T-helper 1 cell treated with Interleukin-12 subunit alpha and Interleukin-12 subunit beta and Interleukin-4 antibody, amounts not matched to agents 30 μg/mL and 1 μg/mL, for 36 hours (primary cell): ENCODE data around the gene HS6ST2.

ENCODE experiments used
- H3K27ac Mint-ChIP-seq: one replicate; pipeline ENCODE4 v1.8.0; 2021; ENCODE audit warnings: mild to moderate bottlenecking, mixed read lengths
- H3K27me3 Mint-ChIP-seq: one replicate; pipeline ENCODE4 v1.8.0; 2021; ENCODE audit warnings: low read depth, mixed read lengths
- H3K36me3 Mint-ChIP-seq: one replicate; pipeline ENCODE4 v1.8.0; 2021; ENCODE audit warnings: low read depth, mixed read lengths
- H3K4me1 Mint-ChIP-seq: one replicate; pipeline ENCODE4 v1.8.0; 2021; ENCODE audit warnings: low read depth, mixed read lengths
- H3K4me3 Mint-ChIP-seq: one replicate; pipeline ENCODE4 v1.8.0; 2021; ENCODE audit warnings: mild to moderate bottlenecking, moderate library complexity, mixed read lengths
- H3K9me3 Mint-ChIP-seq: one replicate; pipeline ENCODE4 v1.8.0; 2021; ENCODE audit warnings: mixed read lengths

The HS6ST2 gene

DNA sequence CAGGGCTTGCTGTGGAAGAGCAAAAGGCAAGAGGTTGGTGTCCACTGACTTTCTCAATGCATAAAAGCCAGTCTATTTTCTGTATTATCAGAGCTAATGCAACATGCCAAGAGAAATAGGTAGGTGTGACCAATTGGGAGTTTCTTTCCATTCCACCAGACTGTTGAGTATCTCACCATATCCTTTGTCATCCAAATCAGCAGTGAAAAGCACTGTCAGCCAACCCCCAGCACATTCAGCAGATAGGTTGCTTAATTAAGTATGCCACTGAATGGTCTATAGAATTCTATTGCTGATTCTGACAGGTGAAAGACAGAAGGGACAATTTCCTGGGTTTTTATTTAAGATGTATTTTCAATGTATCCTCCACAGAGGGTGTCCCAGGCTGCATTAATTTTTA is 139.8 kb downstream of the HS6ST2 start:
- Mint-ChIP-seq H3K27ac (no peak overlapping the region), H3K9me3 (no peaks in the 10 kb centered on the region), H3K36me3 (no peaks in the 10 kb centered on the region), H3K27me3 (peaks cover 5% of the 10 kb centered on the region), H3K4me1 (no peaks in the 10 kb centered on the region), H3K4me3 (no peak overlapping the region)

DNA sequence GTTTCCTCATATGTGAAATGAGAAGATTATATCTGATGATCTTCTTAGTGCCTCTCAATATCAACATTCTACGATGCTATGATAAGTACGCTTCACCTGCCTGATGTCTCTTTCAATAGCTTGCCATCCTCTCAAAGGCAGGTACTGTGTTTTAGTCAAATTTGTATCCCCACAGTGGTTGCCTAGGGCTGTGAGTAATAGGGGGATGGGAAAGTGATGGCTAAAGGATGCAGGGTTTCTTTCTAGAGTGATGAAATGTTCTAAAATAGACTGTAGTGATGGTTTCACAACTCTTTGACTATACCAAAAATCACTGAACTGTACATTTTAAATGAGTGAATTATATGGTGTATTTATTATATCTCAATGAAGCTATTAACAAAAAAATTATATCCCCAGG is 142.8 kb downstream of the HS6ST2 start:
- no peaks in the 10 kb centered on the region for H3K9me3 Mint-ChIP-seq
- no peak overlapping the region for H3K4me3 Mint-ChIP-seq
- H3K36me3 Mint-ChIP-seq: no peaks in the 10 kb centered on the region
- no peak overlapping the region for H3K27ac Mint-ChIP-seq
- H3K4me1 Mint-ChIP-seq: no peaks in the 10 kb centered on the region
- peaks cover 5% of the 10 kb centered on the region for H3K27me3 Mint-ChIP-seq

DNA sequence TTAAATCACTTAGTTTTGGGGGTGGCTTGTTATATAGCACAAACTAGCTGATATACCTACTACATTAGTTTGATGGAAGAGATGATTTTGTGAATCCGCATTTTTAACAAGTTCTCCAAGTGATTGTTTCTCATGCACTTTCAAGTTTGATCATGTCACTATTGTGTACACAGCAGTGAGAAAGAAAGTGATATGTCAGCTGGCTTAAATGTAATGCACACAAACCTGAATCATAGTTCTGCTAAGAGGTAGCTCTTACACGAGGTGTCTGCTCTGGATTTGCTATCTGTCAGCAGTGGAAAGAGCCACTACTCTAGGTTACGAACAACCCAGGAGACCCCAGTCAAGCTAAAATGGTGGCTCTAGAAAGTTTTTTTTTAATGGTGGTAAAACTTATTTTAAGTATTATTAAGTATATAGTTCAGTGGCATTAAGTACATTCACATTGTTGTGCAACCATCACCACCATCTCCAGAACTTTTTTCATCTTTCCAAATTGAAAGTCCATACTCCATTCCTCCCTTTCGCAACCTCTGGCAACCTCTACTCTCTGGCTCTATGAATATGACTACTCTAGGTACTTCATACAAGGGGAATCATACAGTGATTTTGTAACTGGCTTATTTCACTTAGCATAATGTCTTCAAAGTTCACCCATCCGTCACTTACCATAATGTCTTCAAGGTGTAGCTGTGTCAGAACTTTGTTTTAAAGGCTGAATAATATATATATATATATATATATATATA is 147.3 kb downstream of the HS6ST2 start:
- no peaks in the 10 kb centered on the region for H3K4me1 Mint-ChIP-seq
- H3K4me3 Mint-ChIP-seq: no peak overlapping the region
- H3K36me3 Mint-ChIP-seq: no peaks in the 10 kb centered on the region
- no peaks in the 10 kb centered on the region for H3K9me3 Mint-ChIP-seq
- no peak overlapping the region for H3K27ac Mint-ChIP-seq
- peaks cover 5% of the 10 kb centered on the region for H3K27me3 Mint-ChIP-seq

- H3K4me3 Mint-ChIP-seq: no peak overlapping the region
- H3K4me1 Mint-ChIP-seq: no peaks in the 10 kb centered on the region
- H3K9me3 Mint-ChIP-seq: no peaks in the 10 kb centered on the region
- no peaks in the 10 kb centered on the region for H3K36me3 Mint-ChIP-seq
- H3K27me3 Mint-ChIP-seq: peaks cover 5% of the 10 kb centered on the region
- no peak overlapping the region for H3K27ac Mint-ChIP-seq
Observed at GRCh38 chrX:132810488-132810887, 147.9 kb downstream of the HS6ST2 start.

- Mint-ChIP-seq H3K27ac (no peak overlapping the region), H3K27me3 (peaks cover 2% of the 10 kb centered on the region), H3K9me3 (no peaks in the 10 kb centered on the region), H3K4me1 (no peaks in the 10 kb centered on the region), H3K36me3 (no peaks in the 10 kb centered on the region), H3K4me3 (no peak overlapping the region)
Observed at GRCh38 chrX:132809581-132809980, 148.8 kb downstream of the HS6ST2 start.

DNA sequence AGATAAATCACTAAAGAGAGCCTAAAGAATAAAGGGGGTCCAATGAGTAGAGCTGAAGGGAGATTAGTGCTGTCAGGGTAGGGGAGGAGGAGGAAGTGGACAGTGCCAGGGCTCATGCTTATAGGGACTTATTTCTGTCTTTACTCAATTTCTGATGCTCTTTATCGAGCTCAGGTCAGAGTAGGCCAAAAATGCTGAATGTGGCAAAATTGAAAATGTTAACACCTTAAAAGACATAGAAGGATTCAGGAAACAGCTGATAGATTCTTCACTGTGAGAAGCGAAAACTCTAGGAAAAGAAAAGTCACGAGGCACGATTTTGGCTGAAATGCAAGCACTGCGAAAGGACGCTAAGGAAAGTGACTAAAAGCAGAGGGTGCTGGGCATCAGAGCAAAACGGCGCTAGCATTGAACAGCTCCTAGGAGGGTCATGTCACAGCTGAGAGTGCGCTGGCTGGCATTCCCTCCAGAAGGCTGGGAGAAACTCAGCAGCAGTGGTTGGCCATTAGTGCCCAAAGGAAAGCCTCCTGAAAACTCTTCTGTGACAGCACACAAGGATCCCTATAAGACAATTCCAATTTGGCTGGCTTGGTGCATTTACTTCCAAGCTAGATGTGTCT is 150.9 kb downstream of the HS6ST2 start:
- no peak overlapping the region for H3K27ac Mint-ChIP-seq
- no peak overlapping the region for H3K4me3 Mint-ChIP-seq
- H3K36me3 Mint-ChIP-seq: no peaks in the 10 kb centered on the region
- H3K9me3 Mint-ChIP-seq: no peaks in the 10 kb centered on the region
- no peaks in the 10 kb centered on the region for H3K4me1 Mint-ChIP-seq
- H3K27me3 Mint-ChIP-seq: no peaks in the 10 kb centered on the region

- Mint-ChIP-seq H3K27ac (no peak overlapping the region), H3K36me3 (no peaks in the 10 kb centered on the region), H3K27me3 (no peaks in the 10 kb centered on the region), H3K4me3 (no peak overlapping the region), H3K4me1 (no peaks in the 10 kb centered on the region), H3K9me3 (no peaks in the 10 kb centered on the region)
Observed at GRCh38 chrX:132802033-132802432, 156.4 kb downstream of the HS6ST2 start.

DNA sequence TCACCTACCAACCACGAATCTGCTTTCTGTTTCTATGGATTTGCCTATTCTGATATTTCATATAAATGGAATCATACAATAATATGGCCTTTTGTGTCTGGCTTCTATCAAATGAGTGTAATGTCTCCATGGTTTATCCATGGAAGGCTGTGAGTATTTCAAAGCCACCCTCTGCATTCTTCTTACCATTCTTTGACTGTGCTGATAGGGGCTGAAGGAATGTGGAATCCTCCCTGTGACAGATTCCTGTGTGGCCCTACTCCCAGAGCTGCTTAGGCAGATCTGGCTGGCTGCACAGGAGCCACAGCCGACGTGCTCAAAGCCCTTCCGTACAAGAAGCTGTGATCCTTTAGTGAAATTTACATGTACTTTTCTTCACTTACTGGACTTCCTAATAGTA is 163.2 kb downstream of the HS6ST2 start:
- Mint-ChIP-seq H3K9me3 (no peaks in the 10 kb centered on the region), H3K4me1 (no peaks in the 10 kb centered on the region), H3K36me3 (no peaks in the 10 kb centered on the region), H3K4me3 (no peak overlapping the region), H3K27ac (no peak overlapping the region), H3K27me3 (no peaks in the 10 kb centered on the region)

- Mint-ChIP-seq H3K27ac (no peak overlapping the region), H3K9me3 (no peaks in the 10 kb centered on the region), H3K27me3 (no peaks in the 10 kb centered on the region), H3K4me3 (no peak overlapping the region), H3K36me3 (no peaks in the 10 kb centered on the region), H3K4me1 (no peaks in the 10 kb centered on the region)
Observed at GRCh38 chrX:132791714-132792113, 166.7 kb downstream of the HS6ST2 start.

GRCh38 chrX:132790329-132790728 is 168.1 kb downstream of the HS6ST2 start:
- no peak overlapping the region for H3K4me3 Mint-ChIP-seq
- no peaks in the 10 kb centered on the region for H3K9me3 Mint-ChIP-seq
- H3K36me3 Mint-ChIP-seq: no peaks in the 10 kb centered on the region
- no peaks in the 10 kb centered on the region for H3K4me1 Mint-ChIP-seq
- no peaks in the 10 kb centered on the region for H3K27me3 Mint-ChIP-seq
- H3K27ac Mint-ChIP-seq: no peak overlapping the region

- Mint-ChIP-seq H3K9me3 (no peaks in the 10 kb centered on the region), H3K27ac (no peak overlapping the region), H3K4me3 (no peak overlapping the region), H3K36me3 (no peaks in the 10 kb centered on the region), H3K4me1 (no peaks in the 10 kb centered on the region), H3K27me3 (no peaks in the 10 kb centered on the region)
Observed at GRCh38 chrX:132786217-132786616, 172.2 kb downstream of the HS6ST2 start.

DNA sequence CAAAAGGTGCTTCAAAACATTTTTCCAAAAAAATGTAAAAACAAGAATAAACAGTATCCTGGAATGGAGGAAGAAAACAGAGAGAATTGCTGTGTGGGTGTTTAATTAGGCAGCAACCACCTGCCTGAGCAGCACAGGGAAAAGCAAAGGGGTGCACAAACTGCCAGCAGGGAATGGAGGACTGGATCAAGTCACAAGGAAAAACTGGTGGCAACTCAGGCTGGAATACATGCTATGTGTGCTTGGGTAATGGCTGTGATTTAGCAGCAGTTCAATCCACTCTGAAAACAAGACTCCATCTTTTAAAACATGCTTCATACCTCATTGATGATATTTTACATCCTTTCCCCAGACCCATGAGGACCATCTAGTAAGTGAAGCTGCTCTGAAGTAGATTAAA is 179.5 kb downstream of the HS6ST2 start:
- no peaks in the 10 kb centered on the region for H3K27me3 Mint-ChIP-seq
- peaks cover 9% of the 10 kb centered on the region for H3K4me1 Mint-ChIP-seq
- no peak overlapping the region for H3K4me3 Mint-ChIP-seq
- no peak overlapping the region for H3K27ac Mint-ChIP-seq
- no peaks in the 10 kb centered on the region for H3K36me3 Mint-ChIP-seq
- no peaks in the 10 kb centered on the region for H3K9me3 Mint-ChIP-seq

- Mint-ChIP-seq H3K4me1 (peaks cover 9% of the 10 kb centered on the region), H3K27me3 (no peaks in the 10 kb centered on the region), H3K27ac (no peak overlapping the region), H3K4me3 (no peak overlapping the region), H3K9me3 (no peaks in the 10 kb centered on the region), H3K36me3 (no peaks in the 10 kb centered on the region)
Observed at GRCh38 chrX:132776486-132777210, 181.8 kb downstream of the HS6ST2 start.

- Mint-ChIP-seq H3K36me3 (no peaks in the 10 kb centered on the region), H3K27ac (no peak overlapping the region), H3K4me1 (peaks cover 9% of the 10 kb centered on the region), H3K27me3 (no peaks in the 10 kb centered on the region), H3K4me3 (no peak overlapping the region), H3K9me3 (no peaks in the 10 kb centered on the region)
Observed at GRCh38 chrX:132775263-132775823, 183.1 kb downstream of the HS6ST2 start.
